Brain pericyte (primary cell): ENCODE data around the gene OR11G2.
"Not testable (repeated sequence)": the region's sequence is repeated elsewhere in the genome, so short reads cannot be mapped to it uniquely, and the experiment has no call there.

Source experiments
- DNase-seq: peaks from one replicate; pipeline ENCODE4 v3.0.0-alpha.2; 2012; ENCODE audit warnings: low read depth, low spot score

Gene OR11G2

GRCh38 chr14:20190596-20190995, at the start of gene OR11G2:
Gene OR11G2 (plus strand): TSS chr14:20190896. CDS start chr14:20197438, 6,542 bp downstream.
- no peak for DNase-seq

GRCh38 chr14:20143911-20144310, 46.8 kb upstream of the OR11G2 start:
- no peak for DNase-seq

GRCh38 chr14:20144820-20145219, 45.9 kb upstream of the OR11G2 start:
- DNase-seq: no peak

- DNase-seq: no peak
Observed at GRCh38 chr14:20164462-20164861, 26.2 kb upstream of the OR11G2 start.

- DNase-seq: no peak
Observed at GRCh38 chr14:20167091-20167490, 23.6 kb upstream of the OR11G2 start.

GRCh38 chr14:20169852-20170251, 20.8 kb upstream of the OR11G2 start:
- DNase-seq: not testable (repeated sequence)

- not testable (repeated sequence) for DNase-seq
Observed at GRCh38 chr14:20174205-20174604, 16.5 kb upstream of the OR11G2 start.

GRCh38 chr14:20176330-20176729, 14.4 kb upstream of the OR11G2 start:
- DNase-seq: no peak

- DNase-seq: no peak
Observed at GRCh38 chr14:20177433-20177974, 13.2 kb upstream of the OR11G2 start.

GRCh38 chr14:20179218-20179617, 11.5 kb upstream of the OR11G2 start:
- no peak for DNase-seq

- DNase-seq: no peak
Observed at GRCh38 chr14:20179880-20180279, 10.8 kb upstream of the OR11G2 start.

- no peak for DNase-seq
Observed at GRCh38 chr14:20180486-20180885, 10.2 kb upstream of the OR11G2 start.

- DNase-seq: no peak
Observed at GRCh38 chr14:20184181-20184580, 6.5 kb upstream of the OR11G2 start.

GRCh38 chr14:20191396-20191795, 700 bp downstream of the OR11G2 start:
- DNase-seq: no peak

- DNase-seq: no peak
Observed at GRCh38 chr14:20194101-20194500, 3.4 kb downstream of the OR11G2 start.

- DNase-seq: not testable (repeated sequence)
Observed at GRCh38 chr14:20195170-20195569, 4.5 kb downstream of the OR11G2 start.

GRCh38 chr14:20195911-20196310, 5.2 kb downstream of the OR11G2 start:
- DNase-seq: no peak

GRCh38 chr14:20197459-20197858, 6.8 kb downstream of the OR11G2 start:
- DNase-seq: no peak

GRCh38 chr14:20198991-20199390, 8.3 kb downstream of the OR11G2 start:
- no peak for DNase-seq

- DNase-seq: no peak
Observed at GRCh38 chr14:20204721-20205120, 14.0 kb downstream of the OR11G2 start.

- no peak for DNase-seq
Observed at GRCh38 chr14:20209595-20209994, 18.9 kb downstream of the OR11G2 start.

GRCh38 chr14:20212406-20212805, 21.7 kb downstream of the OR11G2 start:
- not testable (repeated sequence) for DNase-seq

- DNase-seq: no peak
Observed at GRCh38 chr14:20215196-20215595, 24.5 kb downstream of the OR11G2 start.

GRCh38 chr14:20219033-20219432, 28.3 kb downstream of the OR11G2 start:
- no peak for DNase-seq
